CD4-positive, alpha-beta T cell treated with Interleukin-4 for 1 hour (primary cell): Measurements from ENCODE around the gene NCR3LG1.

Experiments used
- DNase-seq, 2 donors: peaks; one replicate each; pipeline ENCODE4 v3.0.0-alpha.2; 2020 to 2022

NCR3LG1 gene

GRCh38 chr11:17395554-17395961 is 44.0 kb downstream of the NCR3LG1 start:
- DNase-seq, result no peak

- no peak for DNase-seq
These were observed 44.4 kb downstream of the NCR3LG1 start for GRCh38 chr11:17395978-17396377.

DNA sequence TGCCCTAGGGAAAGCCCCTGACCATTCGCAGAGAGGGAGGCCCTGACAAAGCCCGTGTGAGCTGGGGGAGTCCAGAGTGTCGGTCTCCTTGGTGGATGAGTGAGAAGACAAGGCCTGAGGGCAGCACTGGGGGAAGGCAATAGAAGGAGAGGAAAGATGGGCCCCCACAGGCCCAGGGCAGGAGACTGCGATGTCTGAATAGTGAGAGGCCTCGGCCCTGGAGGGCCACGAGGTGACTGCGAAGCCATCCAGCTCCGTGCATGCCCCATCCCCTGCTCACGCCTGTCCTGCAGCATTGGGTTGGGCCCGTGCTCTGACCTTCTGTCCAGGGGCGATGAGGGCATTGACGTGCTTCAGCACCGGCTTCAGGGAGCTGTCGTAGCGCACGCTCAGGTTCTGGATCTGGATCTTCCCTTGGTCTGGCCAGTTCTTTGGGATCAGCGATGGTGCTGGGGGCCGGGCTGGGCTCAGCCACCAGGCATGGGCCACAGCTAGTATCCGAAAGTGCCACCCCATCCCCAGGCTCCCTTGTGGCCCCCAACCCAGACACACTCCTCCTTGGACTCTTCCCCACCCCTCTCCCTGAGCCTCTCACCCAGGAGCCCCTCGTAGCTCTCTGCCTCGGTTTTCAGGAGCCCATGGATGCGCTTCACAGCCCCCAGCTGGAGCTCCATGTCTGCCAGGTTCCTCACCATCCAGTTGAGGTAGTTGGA is 45.2 kb downstream of the NCR3LG1 start:
- no peak for DNase-seq

GRCh38 chr11:17397311-17398002 is 45.9 kb downstream of the NCR3LG1 start:
- DNase-seq, result no peak

- DNase-seq, result no peak
These were observed 47.6 kb downstream of the NCR3LG1 start for GRCh38 chr11:17399236-17399635.

DNA sequence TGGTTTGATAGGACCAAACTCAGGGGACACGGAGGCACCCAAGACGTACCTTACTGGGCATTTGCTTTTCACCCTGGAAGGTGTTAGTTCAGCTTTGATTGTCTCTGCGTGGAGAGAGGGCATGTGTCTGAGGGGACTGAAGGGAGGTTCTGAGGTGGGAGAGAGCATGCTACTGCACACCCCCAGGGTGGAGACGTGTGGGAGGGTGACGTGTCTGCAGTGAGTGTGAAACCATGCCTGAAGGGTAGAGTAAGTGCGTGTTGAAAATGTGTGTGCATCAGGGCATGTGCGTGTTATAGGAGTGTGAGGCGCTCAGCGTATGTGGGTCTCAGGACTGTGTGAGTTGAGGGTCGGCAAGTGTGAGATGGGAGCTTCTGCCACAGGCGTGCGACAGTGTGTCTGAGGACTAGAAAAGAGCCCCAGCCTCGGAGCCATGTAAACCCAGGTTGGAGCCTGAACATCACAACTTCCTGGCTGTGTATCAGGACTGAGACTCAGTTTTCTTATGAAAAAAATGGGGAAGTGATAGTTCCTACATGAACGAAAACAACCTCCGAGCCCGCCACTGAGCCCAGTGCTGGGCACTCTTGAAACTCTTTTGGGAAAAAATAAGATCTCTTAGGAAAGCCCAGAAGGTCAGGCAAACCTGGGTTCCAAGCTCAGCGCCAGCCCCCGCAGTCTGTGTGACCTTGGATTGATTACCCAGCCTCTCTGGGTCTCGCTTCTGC is 48.6 kb downstream of the NCR3LG1 start:
- DNase-seq, result peak in 1 of 2 donors; percentile 19

- DNase-seq, result no peak
These were observed 49.7 kb downstream of the NCR3LG1 start for GRCh38 chr11:17401316-17401715.

- no peak for DNase-seq
These were observed 50.2 kb downstream of the NCR3LG1 start for GRCh38 chr11:17401841-17402240.

- DNase-seq, result no peak
These were observed 50.9 kb downstream of the NCR3LG1 start for GRCh38 chr11:17402486-17402885.

DNA sequence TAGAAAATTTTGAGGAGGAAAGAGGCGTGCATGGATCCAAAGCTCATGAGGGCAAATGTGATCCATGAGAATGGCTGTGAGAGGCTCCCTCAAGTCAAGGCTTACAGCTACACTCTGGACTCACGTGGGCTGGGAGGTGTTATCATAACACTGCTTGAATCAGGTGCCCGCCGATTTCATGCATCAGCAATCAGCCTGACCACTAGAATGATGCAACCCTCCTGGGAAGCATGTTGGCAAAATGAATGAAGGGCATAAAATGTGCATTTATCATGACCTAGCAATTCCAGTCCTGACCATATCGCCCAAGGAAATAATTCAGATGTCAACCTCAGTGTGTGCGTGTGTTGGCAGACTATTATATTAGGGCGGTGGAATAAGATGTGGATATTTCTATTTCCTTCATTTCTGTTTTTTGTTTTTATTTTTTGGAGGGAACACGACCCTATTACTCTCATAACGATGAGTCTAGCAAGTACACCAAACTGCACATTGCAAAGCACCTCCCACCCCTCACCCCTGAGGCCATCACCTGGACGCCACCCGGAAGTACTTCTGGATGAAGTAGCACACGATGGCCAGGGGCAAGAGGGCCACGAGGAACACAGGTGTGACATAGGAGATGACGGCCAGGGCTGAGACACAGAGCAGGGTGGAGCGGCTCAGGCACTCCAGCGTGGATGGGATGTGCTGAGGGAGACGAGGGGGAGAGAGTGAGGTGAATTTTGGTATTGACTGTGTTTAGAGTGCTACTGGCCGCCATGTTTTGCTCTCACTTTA is 52.6 kb downstream of the NCR3LG1 start:
- DNase-seq, result no peak

DNA sequence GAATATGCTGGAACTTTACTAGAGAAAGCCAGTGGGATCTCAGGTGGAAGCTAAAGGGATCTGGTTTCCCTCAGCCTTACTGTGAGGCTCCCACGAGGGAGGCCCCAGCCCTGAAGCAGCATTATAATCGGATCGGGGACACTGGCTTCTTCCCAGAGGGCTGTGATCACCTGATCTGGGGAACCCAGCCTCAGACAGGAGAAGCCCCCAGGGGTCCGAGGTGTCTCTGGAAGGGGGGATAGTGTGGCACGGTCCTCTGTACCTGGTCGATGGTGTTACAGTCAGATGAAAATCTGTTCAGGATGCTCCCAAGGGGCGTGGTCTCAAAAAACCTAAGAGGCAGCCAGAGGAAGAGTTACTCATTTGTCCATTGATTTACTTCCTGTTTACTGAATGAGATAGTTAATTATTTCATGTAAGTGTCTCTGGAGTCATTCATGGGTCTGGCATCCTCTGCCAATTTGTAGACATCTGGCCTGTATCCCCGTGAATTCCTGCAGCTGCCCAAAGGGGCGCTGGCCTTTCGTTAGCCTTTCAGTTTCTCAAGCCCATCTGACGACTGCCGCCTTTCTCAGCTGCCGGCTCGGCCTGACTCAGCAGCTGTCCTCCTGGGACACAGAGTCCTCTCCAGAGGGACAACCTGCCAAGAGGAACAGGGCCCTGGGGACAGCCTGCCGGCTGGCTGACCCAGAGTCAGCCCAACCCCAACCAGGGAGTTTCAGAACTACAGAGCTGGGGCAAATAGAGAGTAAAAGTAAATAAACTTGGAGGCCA is 53.8 kb downstream of the NCR3LG1 start:
- DNase-seq, result no peak

- no peak for DNase-seq
These were observed 54.6 kb downstream of the NCR3LG1 start for GRCh38 chr11:17406082-17406817.

DNA sequence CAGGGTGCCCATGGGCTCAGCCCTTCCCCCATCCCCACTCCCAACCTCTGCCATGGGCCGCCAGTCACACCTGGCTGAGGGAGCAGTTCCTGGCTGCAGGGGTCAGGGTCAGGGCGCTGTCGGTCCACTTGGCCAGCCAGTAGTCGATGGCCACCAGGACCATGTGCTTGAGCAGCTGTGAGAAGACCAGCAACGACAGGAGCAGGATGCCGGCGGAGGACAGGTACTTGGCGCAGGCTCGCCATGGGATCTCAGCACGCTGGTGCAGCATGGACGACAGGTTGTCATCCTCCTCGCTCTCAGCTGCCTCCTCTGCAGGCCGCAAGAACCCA is 55.2 kb downstream of the NCR3LG1 start:
- DNase-seq, result no peak

GRCh38 chr11:17407575-17407974 is 56.0 kb downstream of the NCR3LG1 start:
- no peak for DNase-seq

DNA sequence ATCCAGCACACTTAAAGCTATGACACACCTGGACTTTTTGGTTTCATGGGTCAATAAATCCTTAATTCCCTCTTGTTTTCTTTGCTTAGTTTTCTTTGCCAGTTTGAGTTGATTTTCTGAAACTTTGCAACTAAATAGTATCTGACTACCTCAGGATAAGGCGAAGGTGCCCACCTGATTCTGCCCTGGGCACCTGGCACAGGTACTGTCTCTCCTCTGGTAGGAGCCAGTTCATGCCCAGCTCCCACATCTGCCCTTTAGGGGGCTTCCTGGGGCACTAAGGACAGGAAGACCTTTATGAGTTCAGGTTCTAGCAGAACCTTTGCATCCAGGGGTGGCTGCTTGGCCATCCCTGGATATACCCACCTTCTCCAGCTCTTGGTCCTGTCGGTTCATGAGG is 56.4 kb downstream of the NCR3LG1 start:
- DNase-seq, result no peak

DNA sequence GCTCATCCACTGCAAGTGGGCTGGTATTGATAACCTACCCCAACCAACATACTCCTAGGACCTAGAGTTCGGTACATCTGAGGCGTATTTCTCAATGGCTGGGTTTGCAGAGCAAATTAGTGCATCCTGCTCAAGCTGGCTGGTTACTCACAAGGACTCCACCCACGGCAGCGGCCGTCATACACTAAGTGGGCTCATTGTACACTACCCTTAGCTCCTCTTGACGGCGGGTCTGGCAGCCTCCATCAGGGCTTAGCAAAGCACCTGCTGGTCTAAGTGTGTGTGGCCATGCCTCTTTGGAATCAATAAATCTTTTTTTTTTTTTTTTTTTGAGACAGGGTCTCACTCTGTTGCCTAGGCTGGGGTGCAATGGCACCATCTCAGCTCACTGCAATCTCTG is 57.0 kb downstream of the NCR3LG1 start:
- no peak for DNase-seq

- no peak for DNase-seq
These were observed 59.2 kb downstream of the NCR3LG1 start for GRCh38 chr11:17410606-17411379.

DNA sequence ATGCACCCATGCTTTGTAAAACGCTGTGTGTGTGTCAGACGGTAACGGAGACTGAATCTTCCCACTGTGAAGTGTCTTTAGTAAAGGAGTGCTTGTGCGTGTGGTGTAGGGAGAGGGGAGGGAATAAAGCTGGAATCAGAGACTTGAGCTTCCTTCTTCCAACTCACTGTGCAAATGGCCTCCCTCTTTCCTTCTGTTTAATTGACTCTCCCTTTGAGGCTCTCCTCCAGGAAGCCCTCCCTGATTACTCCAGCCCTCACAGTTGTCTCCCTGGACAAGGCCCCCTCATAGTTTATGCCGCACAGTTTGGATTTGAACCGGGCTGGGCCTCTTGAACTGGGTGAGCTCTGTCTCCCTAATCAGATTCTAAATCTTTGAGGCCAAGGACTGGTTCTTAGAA is 59.8 kb downstream of the NCR3LG1 start:
- DNase-seq, result no peak

DNA sequence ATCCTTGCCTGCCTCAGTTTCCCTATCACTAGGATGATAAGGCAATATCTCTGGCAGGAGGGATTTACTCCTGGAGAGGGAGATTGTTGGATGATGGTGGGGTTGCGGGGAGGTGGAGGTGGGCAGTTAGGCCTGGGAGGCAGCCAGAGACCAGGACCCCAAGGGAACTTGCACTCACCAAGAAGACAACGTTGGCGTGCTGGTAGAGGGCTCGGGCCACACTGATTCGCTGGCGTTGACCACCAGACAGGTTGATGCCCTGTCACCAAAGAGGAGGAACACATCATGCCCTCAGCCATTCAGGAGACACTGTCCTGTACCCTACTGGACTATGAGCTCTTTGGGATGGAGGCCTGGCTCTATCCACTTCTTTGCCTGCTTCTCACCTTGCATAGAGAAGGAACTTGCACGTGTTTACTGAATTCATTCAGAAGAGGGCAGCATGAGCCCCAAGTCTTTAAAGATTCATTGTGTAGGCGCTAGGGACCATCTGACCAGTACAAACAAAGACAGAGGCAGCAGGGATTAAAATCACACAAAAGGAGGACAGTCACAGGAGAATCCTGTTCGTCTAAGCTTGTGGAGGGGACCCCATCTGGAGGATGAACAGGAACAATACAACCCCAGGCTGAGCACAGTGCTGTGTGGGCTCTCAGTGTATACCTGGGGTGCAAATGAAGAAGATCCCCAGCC is 61.0 kb downstream of the NCR3LG1 start:
- no peak for DNase-seq
